Uterus (tissue), 4 donors: ENCODE measurements around the gene PPP1R9A. TPM values are rescaled to one million over a fixed set of nuclear protein-coding genes. Genes with fewer than 3 reads are reported as not detected.

Experiments used
- DNase-seq, 2 donors: peaks; one replicate each; pipeline ENCODE4 v3.0.0-alpha.2; 2019 to 2020
- H3K27ac ChIP-seq, 2 donors: fragments of 200-600 bp; sonication (generic); 1 replicate in 1 of 2; 2 replicates in 1 of 2; pipeline ENCODE4 v1.5.1; 2016 to 2018
- H3K27me3 ChIP-seq, 2 donors: fragments of 200-600 bp; sonication (generic); one replicate each; pipeline ENCODE4 v1.5.1; 2018 to 2019; ENCODE audit warnings: control low read depth in 1 of 2
- H3K36me3 ChIP-seq, 2 donors: fragments of 200-600 bp; sonication (generic); one replicate each; pipeline ENCODE4 v1.5.1; 2019; ENCODE audit warnings: control low read depth in 1 of 2
- H3K4me1 ChIP-seq, 2 donors: fragments of 200-600 bp; sonication (generic); one replicate each; pipeline ENCODE4 v1.5.1; 2018 to 2019; ENCODE audit warnings: control low read depth in 1 of 2
- H3K4me3 ChIP-seq, 2 donors: fragments of 200-600 bp; sonication (generic); 1 replicate in 1 of 2; 2 replicates in 1 of 2; pipeline ENCODE4 v1.5.1; 2018 to 2019; ENCODE audit warnings: mild to moderate bottlenecking in 1 of 2
- H3K9me3 ChIP-seq, 2 donors: fragments of 200-600 bp; sonication (generic); one replicate each; pipeline ENCODE4 v1.5.1; 2019; ENCODE audit warnings: control low read depth in 1 of 2
- POLR2A ChIP-seq, 2 donors: fragments of 450-650 bp; IDR thresholded peaks; one replicate each; pipeline ENCODE4 v1.6.1; 2016; ENCODE audit warnings: antibody characterized with exemption in 2 of 2, mild to moderate bottlenecking in 1 of 2, moderate library complexity in 1 of 2
- intact Hi-C: fragments of 100-400 bp; cut with DNase I; formaldehyde crosslinking; loops from one replicate; pipeline ENCODE4 v1.15.1; 2023; ENCODE audit warnings: low total_unique reads
- total RNA-seq, 4 donors: library from RNA; depleted of rRNA in 3 of 4; stranded (reverse); fragments of >200 nt in 3 of 4; gene quantifications; one replicate each; pipeline versions ENCODE4 v1.1.0 to v1.2.4, GENCODE V29; 2014 to 2023
- TF ChIP-seq, protein P1 (sequence below), 4 experiments: fragments of 200-600 bp in 2 of 4; fragments of 450-650 bp in 2 of 4; sonication (generic) in 2 of 4; IDR thresholded peaks; one replicate each; pipeline ENCODE4 v1.5.1; 2016 to 2019; ENCODE audit warnings: antibody characterized with exemption in 4 of 4, mild to moderate bottlenecking in 2 of 4, moderate library complexity in 1 of 4
- donor health status: DM: yes; HTN: yes; CAD: no.

Gene PPP1R9A
- total RNA-seq, 4 donors from 2014 or later = 5.3 to 39.6 (median 15.0) TPM

DNA sequence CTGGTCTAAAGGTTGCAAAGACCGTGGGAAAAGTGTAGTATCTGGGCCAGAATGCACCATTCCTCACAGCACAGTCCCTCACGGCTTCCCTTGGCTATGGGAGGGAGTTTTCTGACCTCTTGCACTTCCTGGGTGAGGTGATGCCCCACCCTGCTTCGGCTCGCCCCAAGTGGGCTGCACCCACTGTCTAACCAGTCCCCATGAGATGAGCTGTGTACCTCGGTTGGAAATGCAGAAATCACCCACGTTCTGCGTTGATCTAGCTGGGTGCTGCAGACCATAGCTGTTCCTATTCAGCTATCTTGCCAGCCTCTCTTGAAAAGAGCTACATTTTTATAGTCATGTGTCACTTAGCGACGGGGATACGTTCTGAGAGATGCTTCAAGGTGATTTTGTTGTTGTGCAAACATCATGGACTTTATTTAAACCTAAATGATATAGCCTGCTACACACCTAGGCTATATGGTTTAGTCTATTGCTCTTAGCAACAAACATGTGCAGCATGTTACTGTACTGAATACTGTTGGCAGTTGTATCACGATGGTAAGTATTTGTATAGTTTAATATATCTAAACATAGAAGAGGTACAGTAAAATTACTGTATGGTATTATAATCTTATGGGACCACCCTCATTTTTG lies 120.0 kb downstream of the PPP1R9A start:
- intact Hi-C loops = no loop called here
- no peak overlapping the region for H3K4me3 ChIP-seq
- no peaks in the 10 kb centered on the region for H3K27me3 ChIP-seq
- no peak overlapping the region for H3K27ac ChIP-seq
- H3K9me3 ChIP-seq = no peaks in the 10 kb centered on the region
- DNase-seq = no peak
- TF ChIP-seq, protein P1, sequence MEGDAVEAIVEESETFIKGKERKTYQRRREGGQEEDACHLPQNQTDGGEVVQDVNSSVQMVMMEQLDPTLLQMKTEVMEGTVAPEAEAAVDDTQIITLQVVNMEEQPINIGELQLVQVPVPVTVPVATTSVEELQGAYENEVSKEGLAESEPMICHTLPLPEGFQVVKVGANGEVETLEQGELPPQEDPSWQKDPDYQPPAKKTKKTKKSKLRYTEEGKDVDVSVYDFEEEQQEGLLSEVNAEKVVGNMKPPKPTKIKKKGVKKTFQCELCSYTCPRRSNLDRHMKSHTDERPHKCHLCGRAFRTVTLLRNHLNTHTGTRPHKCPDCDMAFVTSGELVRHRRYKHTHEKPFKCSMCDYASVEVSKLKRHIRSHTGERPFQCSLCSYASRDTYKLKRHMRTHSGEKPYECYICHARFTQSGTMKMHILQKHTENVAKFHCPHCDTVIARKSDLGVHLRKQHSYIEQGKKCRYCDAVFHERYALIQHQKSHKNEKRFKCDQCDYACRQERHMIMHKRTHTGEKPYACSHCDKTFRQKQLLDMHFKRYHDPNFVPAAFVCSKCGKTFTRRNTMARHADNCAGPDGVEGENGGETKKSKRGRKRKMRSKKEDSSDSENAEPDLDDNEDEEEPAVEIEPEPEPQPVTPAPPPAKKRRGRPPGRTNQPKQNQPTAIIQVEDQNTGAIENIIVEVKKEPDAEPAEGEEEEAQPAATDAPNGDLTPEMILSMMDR (IDR thresholded peaks at IDR 0.05) = no peak
- no peak for TF ChIP-seq POLR2A (IDR thresholded peaks at IDR 0.05)
- no peaks in the 10 kb centered on the region for H3K4me1 ChIP-seq
- H3K36me3 ChIP-seq = no peaks in the 10 kb centered on the region

DNA sequence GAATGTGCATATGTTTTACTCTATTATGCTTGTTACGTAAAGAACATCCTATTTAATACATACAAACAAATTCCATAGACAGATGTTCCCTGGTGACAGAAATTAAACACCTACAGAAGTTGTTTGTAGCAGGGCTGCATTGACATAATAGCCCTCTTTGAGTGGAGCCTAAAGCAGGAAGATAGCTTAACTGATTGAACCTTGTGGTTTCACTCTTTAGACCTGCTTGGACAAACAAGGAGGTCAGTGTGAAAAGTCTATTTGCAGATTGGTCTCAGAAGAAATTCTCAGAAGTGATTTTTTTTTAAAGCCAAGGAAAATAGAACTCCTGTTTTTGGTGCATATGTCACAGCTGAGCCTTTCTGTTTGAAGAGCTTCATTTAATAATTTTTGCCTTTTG lies 121.3 kb downstream of the PPP1R9A start:
- intact Hi-C loops = no loop called here
- H3K36me3 ChIP-seq = no peaks in the 10 kb centered on the region
- TF ChIP-seq, protein P1 (IDR thresholded peaks at IDR 0.05) = no peak
- no peak for TF ChIP-seq POLR2A (IDR thresholded peaks at IDR 0.05)
- H3K27me3 ChIP-seq = no peaks in the 10 kb centered on the region
- H3K9me3 ChIP-seq = no peaks in the 10 kb centered on the region
- H3K27ac ChIP-seq = no peak overlapping the region
- DNase-seq = no peak
- H3K4me3 ChIP-seq = no peak overlapping the region
- H3K4me1 ChIP-seq = no peaks in the 10 kb centered on the region

GRCh38 chr7:95035295-95035694 lies 127.9 kb downstream of the PPP1R9A start:
- no peaks in the 10 kb centered on the region for H3K36me3 ChIP-seq
- no peak overlapping the region for H3K27ac ChIP-seq
- no peaks in the 10 kb centered on the region for H3K27me3 ChIP-seq
- no peak for TF ChIP-seq POLR2A (IDR thresholded peaks at IDR 0.05)
- TF ChIP-seq, protein P1 (IDR thresholded peaks at IDR 0.05) = no peak
- intact Hi-C loops = no loop called here
- H3K4me1 ChIP-seq = no peaks in the 10 kb centered on the region
- H3K4me3 ChIP-seq = no peak overlapping the region
- DNase-seq = no peak
- no peaks in the 10 kb centered on the region for H3K9me3 ChIP-seq

- DNase-seq = no peak
- H3K36me3 ChIP-seq = no peaks in the 10 kb centered on the region
- intact Hi-C loops = no loop called here
- no peak overlapping the region for H3K4me3 ChIP-seq
- no peaks in the 10 kb centered on the region for H3K4me1 ChIP-seq
- no peak overlapping the region for H3K27ac ChIP-seq
- no peak for TF ChIP-seq POLR2A (IDR thresholded peaks at IDR 0.05)
- TF ChIP-seq, protein P1 (IDR thresholded peaks at IDR 0.05) = no peak
- H3K9me3 ChIP-seq = no peaks in the 10 kb centered on the region
- no peaks in the 10 kb centered on the region for H3K27me3 ChIP-seq
These were observed 133.6 kb downstream of the PPP1R9A start for GRCh38 chr7:95041031-95041430.

- intact Hi-C loops = no loop called here
- TF ChIP-seq POLR2A (IDR thresholded peaks at IDR 0.05) = no peak
- TF ChIP-seq, protein P1 (IDR thresholded peaks at IDR 0.05) = no peak
- DNase-seq = no peak
- Histone ChIP-seq H3K27me3 (no peaks in the 10 kb centered on the region), H3K4me3 (no peak overlapping the region), H3K4me1 (no peaks in the 10 kb centered on the region), H3K27ac (no peak overlapping the region), H3K9me3 (no peaks in the 10 kb centered on the region), H3K36me3 (no peaks in the 10 kb centered on the region)
These were observed 138.0 kb downstream of the PPP1R9A start for GRCh38 chr7:95045236-95045923.
